GM18517 (cell line): ENCODE measurements around the gene GALNT18.

Experiments
- ATAC-seq: cut with Tn5 transposase; IDR thresholded peaks from one replicate; pipeline ENCODE4 v1.9.1; 2021; ENCODE audit warnings: mild to moderate bottlenecking, moderate library complexity; ENCODE audit not compliant: unreplicated experiment

Gene GALNT18

DNA sequence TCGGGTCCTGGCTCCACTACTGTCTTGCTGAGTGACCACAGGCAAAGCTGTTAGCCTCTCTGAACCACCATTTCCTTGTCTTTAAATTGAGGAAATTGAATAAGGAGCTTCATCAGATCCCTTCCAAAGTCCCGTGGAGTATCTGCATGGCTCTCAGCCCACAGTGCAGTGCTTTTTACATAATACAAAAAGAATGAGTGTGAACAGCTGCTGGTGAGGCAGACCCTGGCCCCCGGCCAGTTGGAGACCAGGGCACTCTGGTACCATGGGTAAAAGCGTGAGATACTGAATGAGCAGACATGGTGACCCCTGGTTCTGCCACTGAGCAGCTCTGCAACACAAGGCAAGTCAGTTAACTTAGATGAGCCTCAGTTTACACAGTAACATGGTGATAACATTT, 86.8 kb downstream of the GALNT18 start:
- ATAC-seq, result no peak

DNA sequence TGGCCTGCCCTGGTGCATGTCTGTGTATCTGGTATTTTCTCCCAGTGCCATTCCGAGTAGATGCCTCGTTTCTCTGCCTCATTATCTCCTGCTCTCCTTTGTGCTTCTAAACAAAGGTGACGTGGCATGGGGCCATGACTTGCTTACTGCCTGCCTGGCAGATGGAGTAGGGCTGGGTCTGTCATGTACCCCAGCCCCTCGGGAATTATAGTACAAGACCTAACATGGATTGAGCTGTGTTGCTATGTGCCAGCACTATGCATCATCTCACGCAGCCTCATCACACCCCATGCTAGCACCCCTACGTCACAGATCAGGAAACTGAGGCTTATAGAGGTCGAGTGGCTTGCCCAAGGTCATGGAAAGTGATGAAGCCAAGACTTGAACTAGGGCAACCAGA, 88.1 kb downstream of the GALNT18 start:
- no peak for ATAC-seq

DNA sequence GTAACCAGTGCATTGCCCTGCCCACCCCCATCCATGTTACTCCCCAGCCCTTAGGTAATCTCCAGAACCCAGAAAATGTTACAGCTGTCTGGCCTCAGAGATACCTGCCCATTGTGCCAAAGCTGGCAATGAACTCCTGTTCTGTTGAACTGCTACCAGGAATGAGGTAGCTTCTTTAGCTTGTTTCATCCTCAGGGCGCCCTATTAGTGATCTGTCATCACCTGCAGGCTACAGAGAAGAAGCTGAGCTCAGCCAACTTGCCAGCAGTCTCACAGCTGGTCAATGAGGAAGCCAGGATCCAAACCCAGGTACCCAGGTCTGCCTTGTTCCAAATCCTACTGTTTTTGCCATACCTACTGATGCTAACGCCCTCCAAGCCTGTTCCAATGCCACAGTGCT, 88.7 kb downstream of the GALNT18 start:
- no peak for ATAC-seq

DNA sequence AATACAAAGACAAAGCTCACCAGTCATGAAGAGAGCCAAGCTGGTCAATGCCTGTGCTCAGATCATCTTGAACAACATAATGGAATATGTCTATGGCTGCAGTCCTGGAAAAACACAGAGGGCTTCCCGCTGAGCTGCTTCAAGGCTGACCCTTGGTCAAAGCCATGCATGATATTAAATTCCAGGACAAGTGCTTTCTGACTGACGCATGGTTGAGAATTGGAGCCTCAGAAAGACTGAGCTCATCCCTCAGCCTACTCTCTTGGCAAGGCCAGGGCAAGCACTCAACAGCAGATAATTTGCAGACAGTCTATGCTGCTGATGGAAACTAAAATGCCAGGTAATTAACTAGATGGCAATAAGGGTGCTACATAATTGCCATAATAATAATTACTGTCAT, 89.2 kb downstream of the GALNT18 start:
- ATAC-seq, result no peak

DNA sequence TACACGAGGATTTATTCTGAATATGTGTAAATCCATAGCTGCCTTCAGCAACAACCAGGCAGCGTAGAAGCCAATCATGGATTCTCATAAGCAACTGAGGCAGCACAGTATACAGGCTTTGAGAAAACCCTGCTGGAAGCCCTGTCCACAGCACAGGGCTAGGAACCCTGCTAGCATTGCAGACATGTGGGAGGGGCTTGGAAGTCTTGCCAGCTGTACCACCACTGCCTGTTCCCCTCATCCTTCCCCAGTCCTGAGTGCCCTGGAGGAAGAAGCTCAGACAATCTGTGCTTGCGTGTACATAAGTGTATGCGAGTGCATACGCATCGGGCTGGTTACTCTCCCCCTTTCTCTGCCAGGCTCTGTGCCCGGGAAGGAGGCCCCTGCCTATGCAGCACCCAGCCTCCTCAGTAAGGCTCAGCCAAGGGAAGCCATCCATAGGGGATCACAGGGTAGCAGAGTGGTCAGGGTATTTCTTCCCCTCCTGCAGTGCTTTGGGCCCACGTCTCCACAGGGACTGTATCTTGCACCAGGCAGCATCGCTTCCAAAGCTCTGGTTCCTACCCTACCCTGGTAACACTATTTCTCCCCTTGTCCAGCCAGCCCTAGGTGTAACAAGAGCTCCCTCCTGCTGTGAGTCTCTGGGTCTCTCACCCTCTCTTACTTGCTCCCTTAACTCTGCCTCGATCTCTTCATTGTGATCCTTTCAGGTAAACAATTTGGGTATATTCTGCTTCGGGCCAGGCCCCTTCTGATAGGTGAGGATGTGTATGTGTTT, 90.5 kb downstream of the GALNT18 start:
- no peak for ATAC-seq

DNA sequence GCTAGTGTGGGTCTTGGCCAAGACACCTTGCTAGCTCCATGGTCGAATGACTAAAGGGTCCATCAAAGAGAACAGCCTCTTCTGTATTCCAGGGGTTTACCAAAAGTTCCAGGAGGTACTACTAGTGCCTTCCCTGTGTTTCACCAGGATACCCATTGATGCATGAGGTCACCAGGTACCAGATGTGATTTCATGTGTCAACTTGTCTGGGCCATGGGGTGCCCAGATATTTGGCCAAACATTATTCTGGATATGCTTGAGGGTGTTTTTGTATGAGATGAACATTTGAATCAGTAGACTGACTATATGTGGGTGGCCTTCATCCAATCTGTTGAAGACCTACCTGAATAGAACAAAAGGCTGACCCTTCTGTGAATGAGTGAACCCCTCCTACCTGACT, 92.8 kb downstream of the GALNT18 start:
- no peak for ATAC-seq

DNA sequence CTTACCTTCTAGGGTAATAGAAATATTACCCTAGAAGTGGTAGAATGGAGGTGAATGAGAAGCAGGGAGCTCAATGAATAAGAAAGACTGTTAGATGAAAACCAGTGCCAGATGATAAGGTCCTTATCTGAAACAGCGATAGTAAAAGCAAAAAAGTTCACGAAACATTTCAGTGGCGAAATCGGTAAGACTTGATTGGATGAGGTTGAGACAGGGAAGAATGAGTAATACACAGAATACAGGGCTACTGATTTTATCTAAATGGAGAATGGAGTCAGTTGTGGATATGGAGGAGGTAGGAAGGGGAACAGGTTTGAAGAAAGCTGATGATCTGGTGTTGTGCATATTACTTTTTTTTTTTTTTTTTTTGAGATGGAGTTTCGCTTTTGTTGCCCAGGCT, 96.5 kb downstream of the GALNT18 start:
- ATAC-seq, result no peak

DNA sequence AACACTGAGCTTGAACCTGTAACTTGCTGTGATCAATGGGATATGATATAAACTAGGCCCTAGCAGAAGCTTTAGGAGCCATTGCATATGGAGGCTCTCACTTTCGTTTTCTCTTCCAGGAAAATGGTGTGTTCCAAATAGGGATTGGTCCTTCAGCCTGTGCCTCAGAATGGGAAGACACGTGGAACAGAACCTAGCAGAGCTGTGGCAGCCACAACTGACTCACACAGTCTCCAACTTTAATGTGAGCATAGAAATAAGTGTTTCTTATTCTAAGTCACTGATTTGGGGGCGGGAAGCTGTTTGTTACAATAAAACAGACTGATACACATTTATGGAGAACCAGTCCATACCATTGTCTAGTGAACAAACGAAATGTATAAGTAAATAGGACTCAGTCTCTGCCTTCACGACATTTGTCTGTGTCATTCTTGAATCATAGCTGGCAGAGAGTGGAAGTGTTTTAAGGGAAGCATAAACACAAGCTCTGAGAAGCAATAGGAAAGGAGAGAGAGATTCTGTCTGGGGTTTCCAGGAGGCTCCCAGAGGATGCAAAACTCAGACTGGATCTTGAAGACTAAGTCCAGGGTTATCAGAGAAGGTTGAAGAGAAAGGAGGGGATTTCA, 97.3 kb downstream of the GALNT18 start:
- no peak for ATAC-seq

DNA sequence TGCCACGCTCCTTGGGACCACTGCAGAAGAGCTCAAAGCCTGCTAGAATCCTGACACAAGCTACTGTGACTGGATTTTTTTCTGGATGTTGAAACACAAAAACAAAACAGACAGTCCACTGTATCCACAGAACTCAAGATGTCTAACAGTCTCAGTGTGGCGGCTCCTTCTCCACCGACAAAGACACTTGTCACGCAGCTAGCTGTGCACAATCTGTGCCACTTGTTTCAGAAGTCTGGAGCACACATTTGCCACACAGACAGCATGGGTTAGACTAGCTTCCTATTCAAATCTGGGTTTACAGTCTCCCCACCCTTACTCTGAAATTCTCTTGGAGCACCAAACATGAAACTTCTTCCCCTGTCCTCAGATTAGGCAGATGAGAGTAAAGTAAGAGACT, 99.2 kb downstream of the GALNT18 start:
- ATAC-seq, result no peak

DNA sequence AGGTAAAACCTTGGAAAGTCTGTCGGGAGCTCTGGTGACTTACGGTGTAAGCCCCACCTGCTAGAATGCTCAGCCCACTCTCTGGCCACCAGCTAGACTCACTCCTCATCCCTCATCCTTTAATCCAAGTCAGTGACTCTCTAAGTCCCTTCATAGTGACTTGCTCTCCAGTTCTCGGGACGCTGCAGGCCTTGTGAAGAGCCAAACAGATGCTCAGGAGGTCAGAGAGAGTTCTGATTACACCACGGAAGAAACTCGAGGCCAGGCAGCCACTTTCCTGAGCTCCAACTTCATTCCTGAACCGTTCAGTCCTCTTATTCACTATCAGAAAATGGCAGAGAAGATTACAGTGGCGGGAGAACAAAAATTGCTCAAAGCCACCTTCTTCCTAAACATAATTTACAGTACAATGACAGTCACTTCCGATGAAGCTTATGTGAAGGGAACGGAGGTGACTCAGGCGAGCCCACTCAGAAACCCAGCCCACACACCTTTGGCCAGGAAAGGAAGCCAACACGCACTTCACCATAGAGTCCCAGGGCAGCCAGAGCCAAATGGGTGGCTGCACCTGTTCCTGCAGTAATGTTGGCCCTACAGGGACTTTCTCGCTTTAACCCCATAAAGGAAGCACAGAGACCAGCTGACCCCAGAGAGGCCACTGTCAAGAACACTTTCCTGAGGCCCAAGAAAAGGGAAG, 100.4 kb downstream of the GALNT18 start:
- ATAC-seq, result no peak

DNA sequence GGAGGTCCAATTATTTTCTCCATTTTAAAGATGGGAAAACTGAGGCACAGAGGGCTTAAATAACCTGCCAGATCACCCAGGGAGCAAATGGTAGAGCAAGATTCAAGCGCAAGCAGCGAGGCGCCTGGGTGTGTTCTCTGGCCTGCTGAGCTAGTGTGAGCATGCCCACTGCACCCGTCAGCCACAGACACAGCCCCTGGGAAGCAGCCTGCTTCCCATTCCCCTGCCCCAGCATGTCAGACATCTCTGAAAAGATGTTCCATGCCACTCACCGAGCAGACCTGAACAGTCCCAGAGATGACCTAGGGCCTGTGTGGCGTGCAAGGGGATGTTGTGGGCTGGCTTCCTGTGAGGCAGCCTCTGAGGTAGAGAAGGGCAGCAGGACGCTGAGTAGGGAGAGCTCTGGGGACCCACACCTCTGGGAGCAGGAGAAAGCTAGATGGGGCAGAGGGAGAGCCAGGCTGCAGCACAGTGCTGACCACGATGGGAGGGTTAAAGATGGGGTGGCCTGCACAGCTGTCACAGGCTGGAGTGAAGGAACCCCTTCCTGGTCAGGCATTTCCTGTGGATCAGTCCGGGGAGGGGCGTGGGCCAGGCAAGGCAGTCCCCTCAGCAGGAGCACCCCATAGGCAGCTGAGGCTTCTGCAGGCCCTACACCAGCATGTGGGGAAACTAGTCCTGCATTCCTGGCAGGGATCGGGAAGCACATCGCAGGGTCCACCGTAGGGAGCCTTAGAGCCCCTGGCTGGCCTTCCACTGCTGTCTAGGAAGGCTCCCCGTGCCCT, 101.4 kb downstream of the GALNT18 start:
- no peak for ATAC-seq

DNA sequence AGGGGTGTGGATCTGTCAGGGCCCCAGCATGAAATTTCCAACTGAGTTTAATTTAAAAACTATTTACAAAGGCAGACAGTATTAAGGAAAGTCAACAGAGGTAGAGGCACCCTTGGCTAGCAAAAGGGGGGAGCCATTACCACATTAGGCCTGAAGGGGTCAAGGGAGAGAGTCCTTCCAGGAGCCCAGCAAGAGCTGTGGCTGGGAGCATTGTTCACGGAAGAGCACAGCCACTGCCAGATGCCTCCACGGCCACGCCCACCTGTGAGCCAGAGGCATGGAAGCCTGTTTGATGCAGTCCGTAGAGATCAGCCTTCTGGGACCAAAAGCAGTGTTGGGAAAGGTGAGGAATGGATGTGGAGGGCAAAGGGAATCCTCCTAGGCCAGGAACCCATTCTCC, 102.6 kb downstream of the GALNT18 start:
- no peak for ATAC-seq

DNA sequence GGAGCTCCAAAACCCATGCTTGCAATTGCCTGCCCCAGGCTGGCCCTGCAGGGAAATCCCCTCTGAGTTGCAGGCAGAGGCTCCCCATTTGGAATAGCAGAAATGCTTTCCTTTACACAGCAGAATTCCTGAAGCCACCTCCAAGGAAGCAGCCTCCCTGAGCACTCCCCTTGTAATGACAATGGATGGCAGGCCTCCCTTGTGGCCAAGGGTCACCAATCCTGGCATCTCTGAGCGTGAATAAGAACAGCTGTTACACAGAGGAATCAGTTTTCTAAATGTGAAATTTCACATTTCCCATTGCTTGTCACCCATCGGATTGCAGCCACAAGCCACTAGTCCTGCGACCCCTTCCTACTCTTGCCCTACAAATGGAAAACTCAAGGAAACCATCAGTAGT, 107.6 kb downstream of the GALNT18 start:
- ATAC-seq, result no peak

DNA sequence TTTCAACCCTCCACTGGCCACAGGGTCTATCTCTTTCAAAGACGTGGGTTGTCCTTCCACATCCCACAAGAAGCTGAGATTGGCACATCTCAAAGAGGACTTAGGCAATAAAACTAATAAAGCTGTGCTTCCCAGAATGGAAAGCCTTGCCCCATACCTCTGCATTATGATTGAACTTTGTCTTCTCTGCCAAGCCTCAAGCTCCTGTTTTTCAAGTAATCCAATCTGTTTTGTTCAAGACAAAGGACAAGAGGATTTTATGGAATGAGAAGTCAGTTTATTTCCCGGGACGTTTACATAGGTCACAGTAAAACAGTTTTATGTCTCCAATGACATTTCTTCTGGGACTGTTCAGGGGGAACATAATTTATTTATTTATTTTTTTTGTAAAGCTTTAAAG, 108.4 kb downstream of the GALNT18 start:
- no peak for ATAC-seq

DNA sequence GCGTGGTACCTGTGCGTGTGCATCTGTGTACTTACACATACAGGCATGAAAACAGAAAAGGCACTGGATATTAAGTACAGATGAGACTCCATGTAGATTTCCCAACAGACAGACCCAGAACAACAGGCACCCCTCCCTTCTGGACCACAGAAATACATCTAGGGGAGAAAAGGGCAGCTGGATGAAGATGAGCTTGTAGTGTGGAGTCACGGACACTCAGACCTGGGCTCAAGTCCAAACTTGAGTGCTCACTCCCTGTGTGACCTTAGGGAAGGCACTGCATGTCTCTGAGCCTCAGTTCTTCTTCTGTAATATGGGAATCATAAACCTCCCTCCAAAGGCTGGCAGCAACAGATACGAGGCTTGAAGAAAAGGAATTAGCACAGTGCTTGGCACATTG, 108.9 kb downstream of the GALNT18 start:
- ATAC-seq, result no peak

DNA sequence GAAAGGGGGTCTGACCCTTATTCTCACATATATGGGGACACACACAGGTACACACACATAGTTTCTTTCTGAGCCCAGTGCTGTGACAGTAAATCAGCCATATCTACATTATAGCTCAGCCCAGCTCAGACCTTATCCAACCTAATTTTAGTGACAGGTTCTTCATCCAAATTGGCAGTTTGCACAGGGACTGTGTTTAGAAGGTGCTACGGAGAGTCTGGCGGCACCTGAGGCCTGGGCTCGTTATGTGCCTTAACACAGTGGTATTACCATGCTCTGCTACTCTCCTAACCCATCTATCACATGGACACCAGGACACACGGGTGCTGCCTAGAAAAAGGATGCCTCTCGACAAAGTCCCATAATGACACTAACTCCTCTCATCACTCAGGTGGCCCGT, 109.3 kb downstream of the GALNT18 start:
- no peak for ATAC-seq

DNA sequence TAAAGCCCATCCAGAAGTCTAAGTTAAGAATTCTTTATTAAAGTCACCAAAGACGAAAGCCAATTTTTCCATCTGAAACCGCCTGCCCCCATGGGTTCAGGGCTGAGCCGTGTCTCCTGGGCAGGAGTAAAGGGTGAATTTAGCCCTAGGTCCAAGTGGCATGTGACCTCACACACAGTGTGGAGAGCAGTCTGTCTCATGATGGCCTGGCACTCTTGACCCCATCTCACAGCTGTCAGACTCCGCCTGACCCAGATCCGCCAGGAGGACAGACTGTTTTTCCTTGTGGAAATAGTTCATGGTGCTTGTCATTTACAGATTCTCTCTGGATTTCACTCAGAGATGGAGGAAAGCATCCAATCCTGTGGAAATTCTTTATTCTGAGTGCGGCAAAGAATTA, 109.7 kb downstream of the GALNT18 start:
- no peak for ATAC-seq

DNA sequence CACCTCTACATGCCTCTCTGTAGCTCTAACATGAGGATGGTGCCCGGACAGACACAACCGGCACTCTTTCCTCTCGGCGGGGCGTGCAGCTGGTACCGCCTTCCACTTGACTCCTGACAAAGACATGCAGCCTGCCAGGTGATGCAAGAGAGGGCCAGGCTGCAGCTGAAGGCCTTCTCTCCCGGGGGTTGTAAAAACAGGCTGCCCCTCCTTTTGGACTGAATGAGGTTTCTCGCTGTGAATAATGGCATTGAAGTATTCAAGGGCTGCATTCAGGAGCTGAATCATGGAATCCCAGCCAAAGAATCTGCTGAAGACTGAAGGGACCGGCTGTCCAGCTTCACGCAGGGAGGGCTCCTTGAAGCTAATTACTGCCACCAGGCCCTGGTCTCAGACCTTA, 110.9 kb downstream of the GALNT18 start:
- ATAC-seq, result no peak

DNA sequence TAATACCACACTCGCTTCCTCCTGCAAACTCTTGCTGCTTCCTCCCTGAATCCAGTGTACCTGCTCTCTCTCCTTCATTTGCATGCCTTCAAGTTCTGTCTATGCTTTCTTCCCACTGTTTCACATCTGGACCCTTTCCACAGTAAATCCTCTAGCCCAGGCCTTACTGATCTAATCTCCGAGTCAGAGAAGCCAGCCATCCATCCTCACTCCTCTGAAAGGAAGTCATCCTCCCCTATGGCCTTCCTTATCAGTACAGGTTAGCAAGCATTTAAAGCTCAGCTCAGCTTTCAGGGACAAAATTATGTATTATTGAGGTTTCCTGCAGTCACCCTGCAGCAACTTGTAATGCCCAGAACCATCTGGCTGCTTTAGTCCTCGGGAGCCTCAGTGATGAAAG, 116.1 kb downstream of the GALNT18 start:
- no peak for ATAC-seq

DNA sequence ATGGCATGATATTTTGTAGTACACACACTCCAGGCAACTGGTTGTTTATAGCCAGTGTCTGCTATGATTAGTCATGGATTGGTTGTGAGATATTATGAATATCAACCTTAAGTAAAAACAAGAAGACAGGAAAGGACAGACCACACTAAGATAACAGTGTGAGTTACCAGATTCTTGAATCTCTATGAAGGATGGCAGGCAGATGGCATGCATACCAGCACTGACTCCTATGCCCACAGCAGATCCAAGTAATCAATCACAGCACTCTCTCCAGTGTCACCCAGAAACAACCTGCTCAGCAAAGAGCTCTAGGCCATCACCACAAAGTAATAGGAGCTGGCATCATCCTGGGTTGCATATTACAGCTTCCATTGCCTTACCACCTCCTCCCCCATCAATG, 116.6 kb downstream of the GALNT18 start:
- no peak for ATAC-seq

DNA sequence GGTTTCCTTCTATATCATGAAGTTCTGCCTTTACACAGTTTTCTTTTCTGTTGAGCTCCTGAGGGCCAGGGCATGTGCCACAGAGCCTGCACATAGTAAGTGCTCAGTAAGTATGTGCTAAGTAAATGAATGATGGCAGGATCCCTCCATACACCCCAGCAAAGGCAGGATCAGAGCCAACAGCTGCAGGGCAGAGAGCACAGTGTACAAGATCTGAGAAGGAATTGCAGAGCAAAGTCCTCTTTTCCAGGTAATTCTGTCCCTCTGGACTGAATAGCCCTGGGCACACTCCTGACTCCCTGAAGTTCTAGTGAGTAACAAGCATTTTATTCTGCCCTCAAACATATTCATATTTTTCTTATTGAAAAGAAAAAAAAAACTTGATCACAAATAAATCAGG, 117.7 kb downstream of the GALNT18 start:
- ATAC-seq, result no peak
